Measurements from ENCODE around the gene PAX9. TPM values are rescaled to one million over a fixed set of nuclear protein-coding genes. Genes with fewer than 3 reads are reported as not detected.

PAX9 gene
- total RNA-seq, 1 donor from 2014 or later: 1.2 TPM

DNA sequence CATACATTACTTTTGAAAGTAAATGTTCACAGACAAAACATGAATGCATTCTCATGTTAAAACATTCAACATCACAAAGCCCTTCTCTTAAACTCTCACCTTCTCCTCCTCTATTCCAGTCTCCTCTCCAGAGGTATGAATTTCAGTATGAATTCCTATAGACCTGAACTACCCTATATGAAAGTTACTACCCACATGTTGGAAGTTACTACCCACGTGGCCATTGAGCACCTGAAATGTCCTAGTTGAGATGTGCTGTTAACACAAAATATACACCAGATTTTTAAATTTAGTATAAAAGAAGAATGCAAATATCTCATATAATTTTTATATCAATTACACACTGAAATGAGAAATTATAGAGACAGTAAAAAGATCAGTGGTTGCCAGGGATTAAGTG, 60.2 kb downstream of the PAX9 start:
- H3K36me3 ChIP-seq (ENCODE audit: insufficient read depth, low read length): no peaks in the 10 kb centered on the region
- DNase-seq (ENCODE audit: low read depth) (no peak), FAIRE-seq (no peak)
- Mint-ChIP-seq H3K36me3 (ENCODE audit: low read depth, unreplicated experiment) (no peaks in the 10 kb centered on the region), H3K9me3 (ENCODE audit: unreplicated experiment) (no peaks in the 10 kb centered on the region), H3K27me3 (ENCODE audit: low read depth, unreplicated experiment) (peaks cover 9% of the 10 kb centered on the region), H3K27ac (ENCODE audit: unreplicated experiment) (no peak overlapping the region), H3K4me3 (ENCODE audit: unreplicated experiment) (no peak overlapping the region), H3K4me1 (ENCODE audit: low read depth, unreplicated experiment) (no peaks in the 10 kb centered on the region)
- H3K79me2 ChIP-seq (ENCODE audit: insufficient read depth, low read length): no peaks in the 10 kb centered on the region
- H3K4me1 ChIP-seq (ENCODE audit: insufficient read depth, low read length): no peaks in the 10 kb centered on the region
- TF ChIP-seq EZH2 (IDR thresholded peaks at IDR 0.05; ENCODE audit: insufficient read depth, low read length): no peak
- TF ChIP-seq, protein P1, sequence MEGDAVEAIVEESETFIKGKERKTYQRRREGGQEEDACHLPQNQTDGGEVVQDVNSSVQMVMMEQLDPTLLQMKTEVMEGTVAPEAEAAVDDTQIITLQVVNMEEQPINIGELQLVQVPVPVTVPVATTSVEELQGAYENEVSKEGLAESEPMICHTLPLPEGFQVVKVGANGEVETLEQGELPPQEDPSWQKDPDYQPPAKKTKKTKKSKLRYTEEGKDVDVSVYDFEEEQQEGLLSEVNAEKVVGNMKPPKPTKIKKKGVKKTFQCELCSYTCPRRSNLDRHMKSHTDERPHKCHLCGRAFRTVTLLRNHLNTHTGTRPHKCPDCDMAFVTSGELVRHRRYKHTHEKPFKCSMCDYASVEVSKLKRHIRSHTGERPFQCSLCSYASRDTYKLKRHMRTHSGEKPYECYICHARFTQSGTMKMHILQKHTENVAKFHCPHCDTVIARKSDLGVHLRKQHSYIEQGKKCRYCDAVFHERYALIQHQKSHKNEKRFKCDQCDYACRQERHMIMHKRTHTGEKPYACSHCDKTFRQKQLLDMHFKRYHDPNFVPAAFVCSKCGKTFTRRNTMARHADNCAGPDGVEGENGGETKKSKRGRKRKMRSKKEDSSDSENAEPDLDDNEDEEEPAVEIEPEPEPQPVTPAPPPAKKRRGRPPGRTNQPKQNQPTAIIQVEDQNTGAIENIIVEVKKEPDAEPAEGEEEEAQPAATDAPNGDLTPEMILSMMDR (IDR thresholded peaks at IDR 0.05; ENCODE audit: insufficient read depth, low read depth, low read length): no peak
- H3K9me3 ChIP-seq (ENCODE audit: insufficient read depth, low read depth, low read length): no peaks in the 10 kb centered on the region
- no peak overlapping the region for H2AFZ ChIP-seq (ENCODE audit: low read depth, low read length)
- H3K4me2 ChIP-seq (ENCODE audit: low read length): no peak overlapping the region
- H3K27ac ChIP-seq (ENCODE audit: low read depth, low read length): no peak overlapping the region
- no peak overlapping the region for H3K4me3 ChIP-seq (ENCODE audit: insufficient read depth, low read depth, low read length)
- no peaks in the 10 kb centered on the region for H3K27me3 ChIP-seq (ENCODE audit: insufficient read depth, low read length)
- no peaks in the 10 kb centered on the region for H4K20me1 ChIP-seq (ENCODE audit: insufficient read depth, low read length)
- H3K9ac ChIP-seq (ENCODE audit: low read length): no peak overlapping the region

GRCh38 chr14:36723530-36723929, 61.9 kb downstream of the PAX9 start:
- H3K27ac Mint-ChIP-seq (ENCODE audit: unreplicated experiment): no peak overlapping the region

GRCh38 chr14:36724162-36724561, 62.5 kb downstream of the PAX9 start:
- no peak overlapping the region for H3K4me2 ChIP-seq (ENCODE audit: low read length)
- no peaks in the 10 kb centered on the region for H3K27me3 ChIP-seq (ENCODE audit: insufficient read depth, low read length)
- H3K27me3 Mint-ChIP-seq (ENCODE audit: low read depth, unreplicated experiment): peaks cover 4% of the 10 kb centered on the region
- no peak overlapping the region for H3K9ac ChIP-seq (ENCODE audit: low read length)
- no peak overlapping the region for H2AFZ ChIP-seq (ENCODE audit: low read depth, low read length)
- DNase-seq (ENCODE audit: low read depth): no peak
- H3K36me3 Mint-ChIP-seq (ENCODE audit: low read depth, unreplicated experiment): no peaks in the 10 kb centered on the region
- no peak for TF ChIP-seq EZH2 (IDR thresholded peaks at IDR 0.05; ENCODE audit: insufficient read depth, low read length)
- TF ChIP-seq, protein P1 (IDR thresholded peaks at IDR 0.05; ENCODE audit: insufficient read depth, low read depth, low read length): no peak
- no peak overlapping the region for H3K27ac Mint-ChIP-seq (ENCODE audit: unreplicated experiment)
- no peak overlapping the region for H3K4me3 Mint-ChIP-seq (ENCODE audit: unreplicated experiment)
- no peak overlapping the region for H3K27ac ChIP-seq (ENCODE audit: low read depth, low read length)
- H3K36me3 ChIP-seq (ENCODE audit: insufficient read depth, low read length): no peaks in the 10 kb centered on the region
- H3K4me1 Mint-ChIP-seq (ENCODE audit: low read depth, unreplicated experiment): no peaks in the 10 kb centered on the region
- no peaks in the 10 kb centered on the region for H3K9me3 ChIP-seq (ENCODE audit: insufficient read depth, low read depth, low read length)
- no peak overlapping the region for H3K4me3 ChIP-seq (ENCODE audit: insufficient read depth, low read depth, low read length)
- no peaks in the 10 kb centered on the region for H3K79me2 ChIP-seq (ENCODE audit: insufficient read depth, low read length)
- H4K20me1 ChIP-seq (ENCODE audit: insufficient read depth, low read length): no peaks in the 10 kb centered on the region
- no peaks in the 10 kb centered on the region for H3K4me1 ChIP-seq (ENCODE audit: insufficient read depth, low read length)
- no peaks in the 10 kb centered on the region for H3K9me3 Mint-ChIP-seq (ENCODE audit: unreplicated experiment)
- no peak for FAIRE-seq

More at GRCh38 chr14:36723530-36723929, 61.9 kb downstream of the PAX9 start:
- H3K9me3 ChIP-seq (ENCODE audit: insufficient read depth, low read depth, low read length): no peaks in the 10 kb centered on the region
- no peak for TF ChIP-seq EZH2 (IDR thresholded peaks at IDR 0.05; ENCODE audit: insufficient read depth, low read length)
- TF ChIP-seq, protein P1 (IDR thresholded peaks at IDR 0.05; ENCODE audit: insufficient read depth, low read depth, low read length): no peak
- no peaks in the 10 kb centered on the region for H4K20me1 ChIP-seq (ENCODE audit: insufficient read depth, low read length)
- Mint-ChIP-seq H3K4me1 (ENCODE audit: low read depth, unreplicated experiment) (no peaks in the 10 kb centered on the region), H3K4me3 (ENCODE audit: unreplicated experiment) (no peak overlapping the region), H3K36me3 (ENCODE audit: low read depth, unreplicated experiment) (no peaks in the 10 kb centered on the region), H3K27me3 (ENCODE audit: low read depth, unreplicated experiment) (peaks cover 6% of the 10 kb centered on the region), H3K9me3 (ENCODE audit: unreplicated experiment) (no peaks in the 10 kb centered on the region)
- H2AFZ ChIP-seq (ENCODE audit: low read depth, low read length): no peak overlapping the region
- no peaks in the 10 kb centered on the region for H3K36me3 ChIP-seq (ENCODE audit: insufficient read depth, low read length)
- no peak for FAIRE-seq
- H3K27ac ChIP-seq (ENCODE audit: low read depth, low read length): no peak overlapping the region
- no peaks in the 10 kb centered on the region for H3K27me3 ChIP-seq (ENCODE audit: insufficient read depth, low read length)
- H3K4me3 ChIP-seq (ENCODE audit: insufficient read depth, low read depth, low read length): no peak overlapping the region
- H3K79me2 ChIP-seq (ENCODE audit: insufficient read depth, low read length): no peaks in the 10 kb centered on the region
- no peak overlapping the region for H3K4me2 ChIP-seq (ENCODE audit: low read length)
- no peak for DNase-seq (ENCODE audit: low read depth)
- no peaks in the 10 kb centered on the region for H3K4me1 ChIP-seq (ENCODE audit: insufficient read depth, low read length)
- no peak overlapping the region for H3K9ac ChIP-seq (ENCODE audit: low read length)
